Muscle of leg (tissue), 11 donors: ENCODE results near the gene HES4. TPM values are rescaled to one million over a fixed set of nuclear protein-coding genes. Genes with fewer than 3 reads are reported as not detected.

Experiments used
- DNase-seq: peaks from one replicate; pipeline ENCODE4 v3.0.0; 2013
- H3K27ac ChIP-seq: one replicate; pipeline ENCODE4 v1.5.1; 2013; ENCODE audit warnings: mild to moderate bottlenecking, low read length, control low read depth
- H3K27me3 ChIP-seq: one replicate; pipeline ENCODE4 v1.6.1; 2013; ENCODE audit warnings: low read length; ENCODE audit not compliant: control insufficient read depth, insufficient read depth
- H3K36me3 ChIP-seq: one replicate; pipeline ENCODE4 v1.6.1; 2013; ENCODE audit warnings: low read length; ENCODE audit not compliant: control insufficient read depth, insufficient read depth
- H3K4me1 ChIP-seq: one replicate; pipeline ENCODE4 v1.6.1; 2013; ENCODE audit warnings: low read length; ENCODE audit not compliant: control insufficient read depth, insufficient read depth
- H3K4me3 ChIP-seq: one replicate; pipeline ENCODE4 v1.5.1; 2013; ENCODE audit warnings: low read length, control low read depth
- H3K9me3 ChIP-seq: replicated peaks from 2 replicates; pipeline ENCODE4 v1.6.1; 2013; ENCODE audit warnings: low read depth, low read length; ENCODE audit not compliant: control insufficient read depth
- WGBS: methylation state at CpG from one replicate; pipeline ENCODE4 v1.1.5; 2013; ENCODE audit warnings: missing lambda C conversion rate; ENCODE audit not compliant: insufficient coverage; 5-methylcytosine and 5-hydroxymethylcytosine counted together
- polyA plus RNA-seq, 8 donors: library from polyadenylated mRNA; unstranded; fragments of 120-200 nt; gene quantifications; one replicate each; pipeline versions ENCODE4 v1.2.1 to v1.2.3, GENCODE V29; 2013; ENCODE audit warnings: inconsistent platforms in 1 of 8, low replicate concordance in 1 of 8; ENCODE audit not compliant: insufficient read length in 8 of 8, insufficient read depth in 1 of 8
- total RNA-seq: library from RNA; stranded (reverse); fragments of 120-200 nt; gene quantifications from one replicate; pipeline ENCODE4 v1.2.4, GENCODE V29; 2013

The HES4 gene
- total and polyA plus RNA-seq, 9 donors = 14.4 to 39.4 (median 19.5) TPM

- Histone ChIP-seq H3K27me3 (peaks cover 70% of the 10 kb centered on the region), H3K27ac (no peak overlapping the region), H3K4me3 (no peak overlapping the region), H3K36me3 (no peaks in the 10 kb centered on the region), H3K4me1 (peaks cover 7% of the 10 kb centered on the region), H3K9me3 (no peaks in the 10 kb centered on the region)
- WGBS = 75% methylated on average over 20 of the region's 28 CpGs
- DNase-seq = no peak
These were observed 26.2 kb downstream of the HES4 start for GRCh38 chr1:973459-974292.

- Histone ChIP-seq H3K9me3 (no peaks in the 10 kb centered on the region), H3K4me3 (no peak overlapping the region), H3K4me1 (peaks cover 7% of the 10 kb centered on the region), H3K27ac (no peak overlapping the region), H3K36me3 (no peaks in the 10 kb centered on the region), H3K27me3 (peaks cover 77% of the 10 kb centered on the region)
- WGBS = 68% methylated on average over 14 of the region's 28 CpGs
- no peak for DNase-seq
These were observed 27.0 kb downstream of the HES4 start for GRCh38 chr1:972726-973458.

GRCh38 chr1:971751-972506 is 28.0 kb downstream of the HES4 start:
- Histone ChIP-seq H3K4me3 (no peak overlapping the region), H3K27me3 (peaks cover 87% of the 10 kb centered on the region), H3K9me3 (no peaks in the 10 kb centered on the region), H3K27ac (no peak overlapping the region), H3K4me1 (peaks cover 12% of the 10 kb centered on the region), H3K36me3 (no peaks in the 10 kb centered on the region)
- 75% methylated on average over 27 of the region's 34 CpGs for WGBS
- no peak for DNase-seq

GRCh38 chr1:970973-971730 is 28.7 kb downstream of the HES4 start:
- Histone ChIP-seq H3K9me3 (no peaks in the 10 kb centered on the region), H3K36me3 (no peaks in the 10 kb centered on the region), H3K27ac (no peak overlapping the region), H3K4me1 (peaks cover 17% of the 10 kb centered on the region), H3K4me3 (no peak overlapping the region), H3K27me3 (peaks cover 92% of the 10 kb centered on the region)
- WGBS = 45% methylated on average over 25 of the region's 42 CpGs
- no peak for DNase-seq

GRCh38 chr1:970242-970972 is 29.5 kb downstream of the HES4 start:
- WGBS = 8% methylated on average over 32 of the region's 33 CpGs
- H3K36me3 ChIP-seq = no peaks in the 10 kb centered on the region
- H3K27ac ChIP-seq = no peak overlapping the region
- H3K4me3 ChIP-seq = no peak overlapping the region
- H3K27me3 ChIP-seq = peaks cover 90% of the 10 kb centered on the region
- H3K4me1 ChIP-seq = peaks cover 16% of the 10 kb centered on the region
- H3K9me3 ChIP-seq = no peaks in the 10 kb centered on the region
- no peak for DNase-seq

- WGBS = 81% methylated on average over 15 of the region's 15 CpGs
- no peak for DNase-seq
- H3K27me3 ChIP-seq = peaks cover 82% of the 10 kb centered on the region
These were observed 30.5 kb downstream of the HES4 start for GRCh38 chr1:969260-969855.

GRCh38 chr1:967466-968343 is 32.2 kb downstream of the HES4 start:
- H3K9me3 ChIP-seq = no peaks in the 10 kb centered on the region
- peaks cover 16% of the 10 kb centered on the region for H3K4me1 ChIP-seq
- DNase-seq = no peak
- H3K27ac ChIP-seq = no peak overlapping the region
- WGBS = 71% methylated on average over 19 of the region's 23 CpGs
- H3K36me3 ChIP-seq = no peaks in the 10 kb centered on the region
- H3K27me3 ChIP-seq = peaks cover 66% of the 10 kb centered on the region
- no peak overlapping the region for H3K4me3 ChIP-seq

More at GRCh38 chr1:969260-969855, 30.5 kb downstream of the HES4 start:
- H3K36me3 ChIP-seq = no peaks in the 10 kb centered on the region
- H3K4me1 ChIP-seq = peaks cover 16% of the 10 kb centered on the region
- no peak overlapping the region for H3K4me3 ChIP-seq
- H3K27ac ChIP-seq = no peak overlapping the region
- no peaks in the 10 kb centered on the region for H3K9me3 ChIP-seq

GRCh38 chr1:966704-967300 is 33.1 kb downstream of the HES4 start:
- Histone ChIP-seq H3K27ac (no peak overlapping the region), H3K36me3 (peaks cover 5% of the 10 kb centered on the region), H3K4me3 (peak overlapping the region; percentile 35), H3K27me3 (peaks cover 57% of the 10 kb centered on the region), H3K9me3 (no peaks in the 10 kb centered on the region), H3K4me1 (peaks cover 16% of the 10 kb centered on the region)
- no peak for DNase-seq
- WGBS = 1% methylated on average over 60 of the region's 60 CpGs
